Tibial nerve (tissue), 3 donors: ENCODE results near the gene NRXN2.

Source experiments
- POLR2A ChIP-seq, 2 donors: fragments of 450-650 bp; IDR thresholded peaks; one replicate each; pipeline ENCODE4 v1.6.1; 2017; ENCODE audit warnings: antibody characterized with exemption in 2 of 2, mild to moderate bottlenecking in 2 of 2, moderate library complexity in 2 of 2
- TF ChIP-seq, protein P1 (sequence below), 5 experiments: fragments of 200-600 bp in 3 of 5; fragments of 450-650 bp in 2 of 5; sonication (generic) in 3 of 5; IDR thresholded peaks; one replicate each; pipeline ENCODE4 v1.5.1; 2016 to 2019; ENCODE audit warnings: antibody characterized with exemption in 5 of 5, mild to moderate bottlenecking in 3 of 5, moderate library complexity in 2 of 5

DNA sequence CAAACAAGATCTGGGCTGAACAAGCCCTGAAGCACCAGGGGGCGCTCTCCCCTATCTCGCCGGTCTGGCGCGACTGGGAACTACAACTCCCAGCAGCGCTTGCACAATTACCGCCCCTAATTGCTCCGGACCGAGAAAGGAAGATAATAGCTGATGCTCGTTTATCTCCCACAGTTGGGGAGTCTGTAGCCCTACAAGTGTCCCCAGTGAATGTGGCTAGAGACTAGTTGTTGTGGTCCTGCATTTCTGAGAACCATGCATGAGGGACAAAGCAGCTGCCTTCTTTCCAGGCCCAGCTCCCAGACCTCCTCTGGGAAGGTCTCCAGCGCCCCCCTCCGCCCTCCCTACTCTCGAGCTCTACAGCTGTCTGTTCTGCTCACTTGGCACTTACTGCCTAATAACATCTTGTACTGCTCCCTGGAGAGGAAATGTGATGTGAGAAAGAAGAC is 34.4 kb downstream of the NRXN2 start:
- TF ChIP-seq POLR2A (IDR thresholded peaks at IDR 0.05), result no peak
- TF ChIP-seq, protein P1, sequence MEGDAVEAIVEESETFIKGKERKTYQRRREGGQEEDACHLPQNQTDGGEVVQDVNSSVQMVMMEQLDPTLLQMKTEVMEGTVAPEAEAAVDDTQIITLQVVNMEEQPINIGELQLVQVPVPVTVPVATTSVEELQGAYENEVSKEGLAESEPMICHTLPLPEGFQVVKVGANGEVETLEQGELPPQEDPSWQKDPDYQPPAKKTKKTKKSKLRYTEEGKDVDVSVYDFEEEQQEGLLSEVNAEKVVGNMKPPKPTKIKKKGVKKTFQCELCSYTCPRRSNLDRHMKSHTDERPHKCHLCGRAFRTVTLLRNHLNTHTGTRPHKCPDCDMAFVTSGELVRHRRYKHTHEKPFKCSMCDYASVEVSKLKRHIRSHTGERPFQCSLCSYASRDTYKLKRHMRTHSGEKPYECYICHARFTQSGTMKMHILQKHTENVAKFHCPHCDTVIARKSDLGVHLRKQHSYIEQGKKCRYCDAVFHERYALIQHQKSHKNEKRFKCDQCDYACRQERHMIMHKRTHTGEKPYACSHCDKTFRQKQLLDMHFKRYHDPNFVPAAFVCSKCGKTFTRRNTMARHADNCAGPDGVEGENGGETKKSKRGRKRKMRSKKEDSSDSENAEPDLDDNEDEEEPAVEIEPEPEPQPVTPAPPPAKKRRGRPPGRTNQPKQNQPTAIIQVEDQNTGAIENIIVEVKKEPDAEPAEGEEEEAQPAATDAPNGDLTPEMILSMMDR (IDR thresholded peaks at IDR 0.05), result peak; percentile 88 to 95 (median 91)
